Measurements from ENCODE around the gene DUOX2.
"Not testable (repeated sequence)": the region's sequence is repeated elsewhere in the genome, so short reads cannot be mapped to it uniquely, and the experiment has no call there.

DUOX2 gene

DNA sequence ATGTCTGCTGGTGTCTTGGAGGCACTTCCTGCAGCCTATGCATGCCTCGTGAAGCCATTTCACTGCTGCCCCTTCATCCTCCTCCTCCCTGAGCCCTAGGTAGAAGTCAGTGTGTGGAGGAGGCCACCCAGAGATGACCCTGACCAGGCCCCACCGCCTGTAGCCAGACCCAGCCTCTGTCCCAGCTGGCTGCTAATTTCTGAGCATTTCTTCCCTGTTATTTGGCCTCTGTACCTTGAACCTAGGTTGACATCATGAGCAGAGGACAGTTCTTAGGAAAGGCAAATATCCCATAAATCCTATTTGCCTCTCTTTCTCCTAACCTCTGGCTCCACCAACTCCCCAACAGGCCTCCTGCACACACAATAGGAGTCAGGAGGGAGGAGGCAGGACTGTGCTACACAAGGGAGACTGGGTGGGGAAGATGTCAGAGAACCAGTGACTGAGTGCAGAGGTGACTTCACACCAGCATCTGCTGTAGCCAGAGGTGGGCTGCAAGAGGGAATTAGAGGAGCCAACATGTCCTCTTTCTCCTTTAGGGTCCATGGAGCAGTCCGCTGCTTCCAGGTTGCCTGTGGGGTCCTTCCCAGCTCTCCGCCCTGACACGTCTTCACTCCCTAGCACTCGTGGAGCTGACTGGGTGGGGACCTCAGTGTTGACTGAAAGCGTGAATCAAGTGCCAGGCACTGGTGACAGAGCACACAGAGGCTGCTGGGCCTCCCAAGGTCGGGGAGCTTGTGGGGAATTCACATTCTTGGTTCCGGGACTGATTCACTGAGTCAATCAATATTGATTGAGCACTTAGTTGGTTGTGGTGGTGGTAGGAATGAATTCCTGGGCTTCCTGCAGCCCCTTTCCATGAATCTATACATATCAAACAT is 38.3 kb downstream of the DUOX2 start:
- not testable (repeated sequence) for DNase-seq (ENCODE audit: low read depth, low spot score)

- not testable (repeated sequence) for DNase-seq (ENCODE audit: low read depth, low spot score)
These were observed 40.4 kb downstream of the DUOX2 start for GRCh38 chr15:45073602-45074001.

- DNase-seq (ENCODE audit: low read depth, low spot score), result not testable (repeated sequence)
These were observed 44.0 kb downstream of the DUOX2 start for GRCh38 chr15:45069942-45070360.

GRCh38 chr15:45064386-45064785 is 49.6 kb downstream of the DUOX2 start:
- DNase-seq (ENCODE audit: low read depth, low spot score), result no peak

DNA sequence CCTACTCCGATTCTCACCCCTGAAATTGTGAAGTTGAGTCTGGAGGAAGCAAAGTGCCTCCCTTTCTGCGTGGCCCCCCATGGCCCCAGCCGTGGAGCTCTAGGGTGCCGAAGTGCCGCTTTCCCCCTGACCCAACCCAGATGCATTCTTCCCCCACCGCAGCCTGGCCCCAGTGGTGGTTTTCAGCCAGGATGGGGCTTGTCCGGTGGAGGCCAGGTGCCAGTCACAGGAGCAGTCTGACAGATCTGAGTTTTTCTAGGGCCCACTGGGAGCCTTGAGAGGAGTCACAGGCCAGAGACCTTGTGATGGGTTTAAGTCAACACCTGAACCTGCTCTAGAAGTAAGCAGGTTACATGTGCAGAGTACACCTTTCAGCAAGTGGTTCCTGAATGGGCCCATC is 51.7 kb downstream of the DUOX2 start:
- DNase-seq (ENCODE audit: low read depth, low spot score), result not testable (repeated sequence)

- DNase-seq (ENCODE audit: low read depth, low spot score), result not testable (repeated sequence)
These were observed 55.0 kb downstream of the DUOX2 start for GRCh38 chr15:45058690-45059675.

- not testable (repeated sequence) for DNase-seq (ENCODE audit: low read depth, low spot score)
These were observed 61.3 kb downstream of the DUOX2 start for GRCh38 chr15:45052676-45053075.

DNA sequence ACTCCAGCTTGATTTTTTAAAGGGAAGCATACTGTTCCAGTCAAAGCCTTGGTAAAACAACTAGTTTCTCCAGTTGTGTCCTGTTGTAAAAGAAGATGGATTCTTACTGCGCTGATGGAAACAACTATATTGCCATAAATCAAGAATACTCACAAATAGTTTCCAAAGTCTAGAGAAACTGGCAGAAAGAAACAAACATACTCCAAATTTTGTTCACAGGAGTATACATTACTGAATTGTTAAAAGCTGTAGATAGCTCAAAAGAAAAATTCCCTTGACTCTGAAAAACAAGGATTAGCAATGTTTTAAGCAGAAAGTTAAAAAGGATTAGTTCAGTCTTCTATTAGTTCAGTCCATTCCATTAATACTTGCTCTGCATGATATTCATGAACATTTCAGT is 63.4 kb downstream of the DUOX2 start:
- DNase-seq (ENCODE audit: low read depth, low spot score), result no peak

GRCh38 chr15:45048794-45049631 is 65.0 kb downstream of the DUOX2 start:
- DNase-seq (ENCODE audit: low read depth, low spot score), result no peak

DNA sequence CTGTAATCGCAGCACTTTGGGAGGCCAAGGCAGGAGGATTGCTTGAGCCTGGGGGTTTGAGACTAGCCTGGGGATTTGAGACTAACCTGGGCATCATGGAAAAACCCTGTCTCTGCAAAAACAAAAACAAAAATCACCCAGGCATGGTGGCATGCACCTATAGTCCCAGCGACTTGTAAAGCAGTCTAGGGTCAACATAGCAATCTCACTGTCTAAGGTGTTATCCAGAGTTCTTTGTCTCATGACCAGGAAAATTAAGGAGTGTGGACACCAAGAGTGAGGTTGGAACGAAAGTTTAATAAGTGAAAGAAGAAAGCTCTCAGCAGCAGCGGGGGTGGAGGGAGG is 65.6 kb downstream of the DUOX2 start:
- not testable (repeated sequence) for DNase-seq (ENCODE audit: low read depth, low spot score)

- not testable (repeated sequence) for DNase-seq (ENCODE audit: low read depth, low spot score)
These were observed 69.7 kb downstream of the DUOX2 start for GRCh38 chr15:45044270-45044669.

- not testable (repeated sequence) for DNase-seq (ENCODE audit: low read depth, low spot score)
These were observed 71.1 kb downstream of the DUOX2 start for GRCh38 chr15:45042859-45043258.

All from activated CD4-positive, CD25-positive, alpha-beta regulatory T cell treated with anti-CD3 and anti-CD28 coated beads, Interleukin-2, amount 50 U/mL, for 16 hours (primary cell).